Measurements from ENCODE around the gene PPFIBP1.

GRCh38 chr12:27652174-27652763 is 128.3 kb downstream of the PPFIBP1 start:
- no peak for TF ChIP-seq POLR2A (IDR thresholded peaks at IDR 0.05; ENCODE audit: insufficient read depth in 1 of 2, low read depth in 2 of 2, low read length in 2 of 2)
- TF ChIP-seq MYC (CRISPR knock-in tag; IDR thresholded peaks at IDR 0.05; ENCODE audit: borderline replicate concordance) = no peak
- no peak for TF ChIP-seq JUND (CRISPR knock-in tag; IDR thresholded peaks at IDR 0.05)
- TF ChIP-seq YEATS2 (CRISPR knock-in tag; IDR thresholded peaks at IDR 0.05; ENCODE audit: borderline replicate concordance) = no peak
- TF ChIP-seq ZNF644 (CRISPR knock-in tag; IDR thresholded peaks at IDR 0.05; ENCODE audit: low read depth) = no peak
- no peak for TF ChIP-seq EP300 (IDR thresholded peaks at IDR 0.05; ENCODE audit: low read depth in 2 of 2, low read length in 2 of 2)
- no peak for TF ChIP-seq EP300 (CRISPR knock-in tag; IDR thresholded peaks at IDR 0.05; ENCODE audit: borderline replicate concordance)
- TF ChIP-seq SMARCC2 (IDR thresholded peaks at IDR 0.05) = no peak
